ENCODE results near the gene CSTA. TPM values are rescaled to one million over a fixed set of nuclear protein-coding genes. Genes with fewer than 3 reads are reported as not detected.

CSTA gene
- total and polyA plus RNA-seq, 2 of the 8 experiments (the other 6 are each of a cell fraction or from before 2014, with no cell fraction given), result not detected

DNA sequence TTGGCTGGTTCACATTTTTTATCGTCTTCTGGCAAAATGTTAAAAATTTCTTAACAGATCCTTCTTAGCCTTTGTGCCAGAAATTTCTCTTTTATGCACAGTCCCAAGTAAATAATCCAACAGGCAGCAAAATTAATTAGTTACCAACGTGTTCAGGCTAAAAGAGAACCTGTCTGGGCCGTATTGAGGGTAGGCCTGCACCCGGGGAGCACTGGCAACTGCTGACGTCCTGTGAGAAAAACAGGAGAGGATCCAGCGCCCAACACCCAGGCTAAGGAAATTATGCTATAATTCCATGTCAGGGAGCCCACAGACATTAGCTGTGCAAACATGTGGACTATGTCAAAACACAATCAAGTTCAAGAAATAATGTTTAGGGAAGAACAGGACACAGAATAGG is 30.7 kb upstream of the CSTA start (continued):
- TF ChIP-seq, protein P1, sequence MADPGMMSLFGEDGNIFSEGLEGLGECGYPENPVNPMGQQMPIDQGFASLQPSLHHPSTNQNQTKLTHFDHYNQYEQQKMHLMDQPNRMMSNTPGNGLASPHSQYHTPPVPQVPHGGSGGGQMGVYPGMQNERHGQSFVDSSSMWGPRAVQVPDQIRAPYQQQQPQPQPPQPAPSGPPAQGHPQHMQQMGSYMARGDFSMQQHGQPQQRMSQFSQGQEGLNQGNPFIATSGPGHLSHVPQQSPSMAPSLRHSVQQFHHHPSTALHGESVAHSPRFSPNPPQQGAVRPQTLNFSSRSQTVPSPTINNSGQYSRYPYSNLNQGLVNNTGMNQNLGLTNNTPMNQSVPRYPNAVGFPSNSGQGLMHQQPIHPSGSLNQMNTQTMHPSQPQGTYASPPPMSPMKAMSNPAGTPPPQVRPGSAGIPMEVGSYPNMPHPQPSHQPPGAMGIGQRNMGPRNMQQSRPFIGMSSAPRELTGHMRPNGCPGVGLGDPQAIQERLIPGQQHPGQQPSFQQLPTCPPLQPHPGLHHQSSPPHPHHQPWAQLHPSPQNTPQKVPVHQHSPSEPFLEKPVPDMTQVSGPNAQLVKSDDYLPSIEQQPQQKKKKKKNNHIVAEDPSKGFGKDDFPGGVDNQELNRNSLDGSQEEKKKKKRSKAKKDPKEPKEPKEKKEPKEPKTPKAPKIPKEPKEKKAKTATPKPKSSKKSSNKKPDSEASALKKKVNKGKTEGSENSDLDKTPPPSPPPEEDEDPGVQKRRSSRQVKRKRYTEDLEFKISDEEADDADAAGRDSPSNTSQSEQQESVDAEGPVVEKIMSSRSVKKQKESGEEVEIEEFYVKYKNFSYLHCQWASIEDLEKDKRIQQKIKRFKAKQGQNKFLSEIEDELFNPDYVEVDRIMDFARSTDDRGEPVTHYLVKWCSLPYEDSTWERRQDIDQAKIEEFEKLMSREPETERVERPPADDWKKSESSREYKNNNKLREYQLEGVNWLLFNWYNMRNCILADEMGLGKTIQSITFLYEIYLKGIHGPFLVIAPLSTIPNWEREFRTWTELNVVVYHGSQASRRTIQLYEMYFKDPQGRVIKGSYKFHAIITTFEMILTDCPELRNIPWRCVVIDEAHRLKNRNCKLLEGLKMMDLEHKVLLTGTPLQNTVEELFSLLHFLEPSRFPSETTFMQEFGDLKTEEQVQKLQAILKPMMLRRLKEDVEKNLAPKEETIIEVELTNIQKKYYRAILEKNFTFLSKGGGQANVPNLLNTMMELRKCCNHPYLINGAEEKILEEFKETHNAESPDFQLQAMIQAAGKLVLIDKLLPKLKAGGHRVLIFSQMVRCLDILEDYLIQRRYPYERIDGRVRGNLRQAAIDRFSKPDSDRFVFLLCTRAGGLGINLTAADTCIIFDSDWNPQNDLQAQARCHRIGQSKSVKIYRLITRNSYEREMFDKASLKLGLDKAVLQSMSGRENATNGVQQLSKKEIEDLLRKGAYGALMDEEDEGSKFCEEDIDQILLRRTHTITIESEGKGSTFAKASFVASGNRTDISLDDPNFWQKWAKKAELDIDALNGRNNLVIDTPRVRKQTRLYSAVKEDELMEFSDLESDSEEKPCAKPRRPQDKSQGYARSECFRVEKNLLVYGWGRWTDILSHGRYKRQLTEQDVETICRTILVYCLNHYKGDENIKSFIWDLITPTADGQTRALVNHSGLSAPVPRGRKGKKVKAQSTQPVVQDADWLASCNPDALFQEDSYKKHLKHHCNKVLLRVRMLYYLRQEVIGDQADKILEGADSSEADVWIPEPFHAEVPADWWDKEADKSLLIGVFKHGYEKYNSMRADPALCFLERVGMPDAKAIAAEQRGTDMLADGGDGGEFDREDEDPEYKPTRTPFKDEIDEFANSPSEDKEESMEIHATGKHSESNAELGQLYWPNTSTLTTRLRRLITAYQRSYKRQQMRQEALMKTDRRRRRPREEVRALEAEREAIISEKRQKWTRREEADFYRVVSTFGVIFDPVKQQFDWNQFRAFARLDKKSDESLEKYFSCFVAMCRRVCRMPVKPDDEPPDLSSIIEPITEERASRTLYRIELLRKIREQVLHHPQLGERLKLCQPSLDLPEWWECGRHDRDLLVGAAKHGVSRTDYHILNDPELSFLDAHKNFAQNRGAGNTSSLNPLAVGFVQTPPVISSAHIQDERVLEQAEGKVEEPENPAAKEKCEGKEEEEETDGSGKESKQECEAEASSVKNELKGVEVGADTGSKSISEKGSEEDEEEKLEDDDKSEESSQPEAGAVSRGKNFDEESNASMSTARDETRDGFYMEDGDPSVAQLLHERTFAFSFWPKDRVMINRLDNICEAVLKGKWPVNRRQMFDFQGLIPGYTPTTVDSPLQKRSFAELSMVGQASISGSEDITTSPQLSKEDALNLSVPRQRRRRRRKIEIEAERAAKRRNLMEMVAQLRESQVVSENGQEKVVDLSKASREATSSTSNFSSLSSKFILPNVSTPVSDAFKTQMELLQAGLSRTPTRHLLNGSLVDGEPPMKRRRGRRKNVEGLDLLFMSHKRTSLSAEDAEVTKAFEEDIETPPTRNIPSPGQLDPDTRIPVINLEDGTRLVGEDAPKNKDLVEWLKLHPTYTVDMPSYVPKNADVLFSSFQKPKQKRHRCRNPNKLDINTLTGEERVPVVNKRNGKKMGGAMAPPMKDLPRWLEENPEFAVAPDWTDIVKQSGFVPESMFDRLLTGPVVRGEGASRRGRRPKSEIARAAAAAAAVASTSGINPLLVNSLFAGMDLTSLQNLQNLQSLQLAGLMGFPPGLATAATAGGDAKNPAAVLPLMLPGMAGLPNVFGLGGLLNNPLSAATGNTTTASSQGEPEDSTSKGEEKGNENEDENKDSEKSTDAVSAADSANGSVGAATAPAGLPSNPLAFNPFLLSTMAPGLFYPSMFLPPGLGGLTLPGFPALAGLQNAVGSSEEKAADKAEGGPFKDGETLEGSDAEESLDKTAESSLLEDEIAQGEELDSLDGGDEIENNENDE (IDR thresholded peaks at IDR 0.05; ENCODE audit: insufficient replicate concordance, low read length), result no peak
- TF ChIP-seq EGR1 (IDR thresholded peaks at IDR 0.05; ENCODE audit: borderline replicate concordance, low read depth, low read length) (no peak), KDM5A (IDR thresholded peaks at IDR 0.05; ENCODE audit: low read length) (no peak), CREB1 (IDR thresholded peaks at IDR 0.05) (no peak), RXRA (IDR thresholded peaks at IDR 0.05; ENCODE audit: insufficient read depth, low read depth, low read length) (no peak), SAP30 (IDR thresholded peaks at IDR 0.05; ENCODE audit: insufficient read depth, insufficient replicate concordance, low read length) (no peak), CHD1 (IDR thresholded peaks at IDR 0.05; ENCODE audit: low read depth, low read length) (no peak), KDM4A (IDR thresholded peaks at IDR 0.05; ENCODE audit: low read depth, low read length, severe bottlenecking) (no peak), POLR2A (IDR thresholded peaks at IDR 0.05; ENCODE audit: control extremely low read depth in 1 of 2, low read depth in 2 of 2, low read length in 2 of 2) (no peak), JUN (IDR thresholded peaks at IDR 0.05; ENCODE audit: low read depth, low read length) (no peak), FOSL1 (IDR thresholded peaks at IDR 0.05; ENCODE audit: insufficient read depth, low read depth, low read length) (no peak)

Data from H1 (cell line).